ENCODE results near the gene CCDC66. TPM values are rescaled to one million over a fixed set of nuclear protein-coding genes. Genes with fewer than 3 reads are reported as not detected.
A peak's percentile ranks its signal among the peaks of the same experiment; 100 is the strongest.

The CCDC66 gene
- total RNA-seq: 10 to 100 TPM; 39.4 to 69.5 (median 40.6) TPM

- H3K27me3 ChIP-seq: no peaks in the 10 kb centered on the region
- peaks cover 6 to 11% of the 10 kb centered on the region in 2 donors for H3K36me3 ChIP-seq
- peak within 1 kb of the TSS; percentile 48 to 86 (median 79) for H3K4me3 ChIP-seq (replicated peaks in 1 of 3)
- no peaks in the 10 kb centered on the region for H3K9me3 ChIP-seq
- peak; percentile 56 to 73 (median 62) for TF ChIP-seq CTCF (IDR thresholded peaks at IDR 0.05)
- peak; percentile 35 to 91 for TF ChIP-seq POLR2A (IDR thresholded peaks at IDR 0.05)
- intact Hi-C loops (cut with DNase I): no loop called here
- WGBS, 2 donors: 0 to 1% methylated on average over 43 to 50 of the region's 54 CpGs
- H3K27ac ChIP-seq: peak within 1 kb of the TSS; percentile 59 to 85 (median 74)
- peak; percentile 92 to 94 for DNase-seq
- no peaks in the 10 kb centered on the region for H3K4me1 ChIP-seq
Observed at GRCh38 chr3:56556908-56557830, at the start of gene CCDC66. TSS of gene CCDC66 (plus strand) at chr3:56557175. CDS start at chr3:56557243, 68 bp downstream.

- 59 to 63% methylated on average over 1 of the region's 1 CpG for WGBS, 2 donors
- H3K27me3 ChIP-seq: no peaks in the 10 kb centered on the region
Observed at GRCh38 chr3:56519641-56520040, 37.3 kb upstream of the CCDC66 start.

GRCh38 chr3:56522374-56522773 lies 34.6 kb upstream of the CCDC66 start:
- no peak overlapping the region for H3K27ac ChIP-seq
- intact Hi-C loops (cut with DNase I): no loop called here
- no peaks in the 10 kb centered on the region for H3K27me3 ChIP-seq
- peak in 1 of 2 donors; percentile 2 for DNase-seq
- H3K9me3 ChIP-seq: no peaks in the 10 kb centered on the region
- H3K4me1 ChIP-seq: no peaks in the 10 kb centered on the region
- 34 to 41% methylated on average over 7 of the region's 7 CpGs for WGBS, 2 donors
- no peaks in the 10 kb centered on the region for H3K36me3 ChIP-seq
- H3K4me3 ChIP-seq (replicated peaks in 1 of 3): no peak overlapping the region
- TF ChIP-seq POLR2A (IDR thresholded peaks at IDR 0.05) (no peak), CTCF (IDR thresholded peaks at IDR 0.05) (no peak)

More at GRCh38 chr3:56519641-56520040, 37.3 kb upstream of the CCDC66 start:
- H3K9me3 ChIP-seq: no peaks in the 10 kb centered on the region
- intact Hi-C loops (cut with DNase I): no loop called here
- H3K27ac ChIP-seq: no peak overlapping the region
- H3K4me1 ChIP-seq: no peaks in the 10 kb centered on the region
- no peak for DNase-seq
- TF ChIP-seq CTCF (IDR thresholded peaks at IDR 0.05) (no peak), POLR2A (IDR thresholded peaks at IDR 0.05) (no peak)
- no peaks in the 10 kb centered on the region for H3K36me3 ChIP-seq
- no peak overlapping the region for H3K4me3 ChIP-seq (replicated peaks in 1 of 3)

GRCh38 chr3:56525291-56525690 lies 31.7 kb upstream of the CCDC66 start:
- Histone ChIP-seq H3K9me3 (no peaks in the 10 kb centered on the region), H3K36me3 (no peaks in the 10 kb centered on the region), H3K4me3 (replicated peaks in 1 of 3) (no peak overlapping the region), H3K4me1 (no peaks in the 10 kb centered on the region), H3K27me3 (no peaks in the 10 kb centered on the region), H3K27ac (no peak overlapping the region)
- no peak for TF ChIP-seq CTCF (IDR thresholded peaks at IDR 0.05)
- no peak for TF ChIP-seq POLR2A (IDR thresholded peaks at IDR 0.05)
- DNase-seq: no peak
- 33 to 71% methylated on average over 1 of the region's 1 CpG for WGBS, 2 donors
- intact Hi-C loops (cut with DNase I): no loop called here

- 61 to 62% methylated on average over 2 of the region's 2 CpGs for WGBS, 2 donors
- DNase-seq: no peak
- Histone ChIP-seq H3K9me3 (no peaks in the 10 kb centered on the region), H3K4me3 (replicated peaks in 1 of 3) (no peak overlapping the region), H3K27me3 (no peaks in the 10 kb centered on the region), H3K36me3 (no peaks in the 10 kb centered on the region), H3K27ac (no peak overlapping the region), H3K4me1 (no peaks in the 10 kb centered on the region)
- intact Hi-C loops (cut with DNase I): no loop called here
- TF ChIP-seq CTCF (IDR thresholded peaks at IDR 0.05) (no peak), POLR2A (IDR thresholded peaks at IDR 0.05) (no peak)
Observed at GRCh38 chr3:56536735-56537134, 20.2 kb upstream of the CCDC66 start.
